GM12878 (cell line): ENCODE results near the gene CDK11B. TPM values are rescaled to one million over a fixed set of nuclear protein-coding genes. Genes with fewer than 3 reads are reported as not detected.

Experiments used
- ATAC-seq: fragments of 200-7000 bp; cut with Tn5 transposase; 3 replicates; pipeline ENCODE4 v1.9.1; 2020; ENCODE audit warnings: mild to moderate bottlenecking, moderate library complexity
- BruUV-seq: library from RNA; stranded (reverse); fragments of 400-500 nt; replicated peaks from 2 replicates; lab custom pipeline; 2021; lab: Mats Ljungman, UMichigan
- CTCF ChIA-PET: fragments of 300-600 bp; sonication (Branson Sonifier 250); formaldehyde crosslinking; extraction: SDS; loops from one replicate; lab custom pipeline; 2021; ENCODE audit warnings: inconsistent platforms; lab: Yijun Ruan, JAX
- POLR2A ChIA-PET: fragments of 350-600 bp; formaldehyde crosslinking; extraction: SDS; loops from one replicate; lab custom pipeline; 2021; ENCODE audit warnings: inconsistent platforms; lab: Charles Lee
- RAD21 ChIA-PET: fragments of 300-600 bp; sonication (Branson Sonifier 250); formaldehyde crosslinking; loops from one replicate; lab custom pipeline; 2023; ENCODE audit warnings: antibody characterized with exemption; ENCODE audit not compliant: unreplicated experiment; lab: Charles Lee
- SMC1A ChIA-PET: fragments of 300-600 bp; sonication (Branson Sonifier 250); formaldehyde crosslinking; loops from one replicate; lab custom pipeline; 2023; ENCODE audit not compliant: unreplicated experiment, uncharacterized antibody; lab: Charles Lee
- DNase-seq: peaks from one replicate; pipeline ENCODE4 v3.0.0-alpha.2; 2011; ENCODE audit warnings: low read depth, low spot score
- FAIRE-seq: peaks from 3 replicates; lab custom pipeline; 2011; peaks lifted over from hg19 to GRCh38; lab: Jason Lieb, UNC
- H2AFZ ChIP-seq: 2 replicates; pipeline ENCODE4 v1.6.0; 2011; ENCODE audit warnings: low read depth, low read length, control low read depth; ENCODE audit not compliant: control insufficient read depth
- H3K27ac ChIP-seq: 2 replicates; pipeline ENCODE4 v1.5.1; 2011; ENCODE audit warnings: control low read depth; ENCODE audit not compliant: control insufficient read depth, insufficient read depth
- H3K27me3 ChIP-seq, 2 experiments: replicated peaks in 1 of 2; 2 replicates each; pipeline versions ENCODE4 v1.6.0 to v1.6.1; 2011; ENCODE audit warnings: low read length in 1 of 2; ENCODE audit not compliant: control insufficient read depth in 2 of 2, insufficient read depth in 2 of 2
- H3K36me3 ChIP-seq, 2 experiments: 2 replicates each; pipeline ENCODE4 v1.5.1; 2011; ENCODE audit warnings: low read length in 1 of 2; ENCODE audit not compliant: control insufficient read depth in 2 of 2, insufficient read depth in 2 of 2
- H3K4me1 ChIP-seq: 2 replicates; pipeline ENCODE4 v1.6.1; 2011; ENCODE audit warnings: mild to moderate bottlenecking, low read length, moderate library complexity, mixed read lengths; ENCODE audit not compliant: control insufficient read depth, insufficient read depth
- H3K4me2 ChIP-seq: 2 replicates; pipeline ENCODE4 v1.6.0; 2011; ENCODE audit warnings: control low read depth; ENCODE audit not compliant: control insufficient read depth, insufficient read depth
- H3K4me3 ChIP-seq: fragments of 200-600 bp; sonication (generic); 2 replicates; pipeline ENCODE4 v1.5.1; 2016
- H3K79me2 ChIP-seq: 2 replicates; pipeline ENCODE4 v1.6.0; 2011; ENCODE audit warnings: low read length; ENCODE audit not compliant: control insufficient read depth, insufficient read depth
- H3K9ac ChIP-seq: 2 replicates; pipeline ENCODE4 v1.8.0; 2011; ENCODE audit warnings: low read length, control low read depth, mixed read lengths; ENCODE audit not compliant: control insufficient read depth, insufficient read depth
- H3K9me3 ChIP-seq: replicated peaks from 3 replicates; pipeline ENCODE4 v1.5.1; 2011; ENCODE audit warnings: mild to moderate bottlenecking, low read length; ENCODE audit not compliant: control insufficient read depth, insufficient read depth
- H4K20me1 ChIP-seq: 2 replicates; pipeline ENCODE4 v1.6.0; 2011; ENCODE audit not compliant: control insufficient read depth, insufficient read depth
- BHLHE40 ChIP-seq, 2 experiments: fragments of 450-650 bp in 1 of 2; IDR thresholded peaks; 2 replicates each; pipeline ENCODE4 v1.6.1; 2011 to 2017; ENCODE audit warnings: low read depth in 2 of 2, borderline replicate concordance in 1 of 2, improper control_type of control experiment in 1 of 2, low read length in 1 of 2, mild to moderate bottlenecking in 1 of 2
- CBX3 ChIP-seq: fragments of 200-600 bp; sonication (generic); IDR thresholded peaks from 2 replicates; pipeline ENCODE4 v1.6.1; 2016; ENCODE audit warnings: low read depth, borderline replicate concordance
- EED ChIP-seq: sonication (generic); IDR thresholded peaks from 2 replicates; pipeline ENCODE4 v1.6.1; 2016; ENCODE audit warnings: antibody characterized with exemption, low read depth
- EP300 ChIP-seq, 2 experiments: fragments of 150-350 bp in 1 of 2; IDR thresholded peaks; 2 replicates each; pipeline ENCODE4 v1.6.1; 2011 to 2012; ENCODE audit warnings: low read depth in 2 of 2, low read length in 2 of 2, borderline replicate concordance in 1 of 2, improper control_type of control experiment in 1 of 2, inconsistent platforms in 1 of 2; ENCODE audit not compliant: control insufficient read depth in 1 of 2
- NFIC ChIP-seq: IDR thresholded peaks from 2 replicates; pipeline ENCODE4 v1.6.1; 2012; ENCODE audit warnings: low read depth, mild to moderate bottlenecking, inconsistent platforms, low read length, moderate library complexity
- PAX5 ChIP-seq: IDR thresholded peaks from 2 replicates; pipeline ENCODE4 v1.6.1; 2011; ENCODE audit warnings: low read depth, low read length, borderline replicate concordance
- SREBF2 ChIP-seq: IDR thresholded peaks from 2 replicates; pipeline ENCODE4 v1.6.1; 2012; ENCODE audit warnings: mild to moderate bottlenecking, low read length
- SUZ12 ChIP-seq: fragments of 200-600 bp; sonication (generic); IDR thresholded peaks from one replicate; pipeline ENCODE4 v1.6.1; 2018; ENCODE audit warnings: antibody characterized with exemption, mild to moderate bottlenecking; ENCODE audit not compliant: unreplicated experiment
- TAF1 ChIP-seq: IDR thresholded peaks from 2 replicates; pipeline ENCODE4 v1.6.1; 2011; ENCODE audit warnings: mild to moderate bottlenecking, low read depth, low read length, borderline replicate concordance
- TCF7 ChIP-seq: IDR thresholded peaks from 2 replicates; pipeline ENCODE4 v1.6.1; 2014; ENCODE audit warnings: antibody characterized with exemption, borderline replicate concordance
- WGBS: methylation state at CpG from one replicate; pipeline ENCODE4 v1.1.6; 2016; ENCODE audit warnings: low lambda C conversion rate; ENCODE audit not compliant: insufficient replicate concordance, insufficient coverage; ENCODE audit errors: missing lambda C conversion rate; 5-methylcytosine and 5-hydroxymethylcytosine counted together
- in situ Hi-C: fragments of 300-500 bp; cut with MboI; formaldehyde crosslinking; loops from 9 replicates; pipeline ENCODE4 v1.14.3; 2018; ENCODE audit warnings: mixed read lengths
- intact Hi-C: fragments of 100-400 bp; cut with micrococcal nuclease; formaldehyde crosslinking; loops from one replicate; pipeline ENCODE4 v1.14.2; 2022; ENCODE audit not compliant: unreplicated experiment
- polyA plus RNA-seq, 11 experiments: library from polyadenylated mRNA; depleted of rRNA in 4 of 11; unstranded in 6 of 11; stranded (reverse) in 5 of 11; fragments of >200 nt; fragmentation: Nextera tagmentation in 4 of 11; fragmentation: Illumina TruSeq in 1 of 11; extraction: Ambion mirVana in 4 of 11; extraction: Trizol in 1 of 11; gene quantifications; 1 replicate in 1 of 11; 2 replicates in 10 of 11; pipeline versions ENCODE4 v1.2.1 to v1.2.3, GENCODE V29; 2011 to 2016; ENCODE audit warnings: inconsistent platforms in 2 of 11, missing spikeins in 2 of 11, low read depth in 1 of 11
- total RNA-seq, 4 experiments: library from RNA; depleted of rRNA in 3 of 4; stranded (reverse); fragments of >200 nt in 3 of 4; fragmentation: Illumina TruSeq in 1 of 4; extraction: Trizol in 1 of 4; gene quantifications; 2 replicates each; pipeline versions ENCODE4 v1.2.1 to v1.2.3, GENCODE V29; 2013 to 2021
- TF ChIP-seq, protein P1 (sequence below): fragments of 150-350 bp; IDR thresholded peaks from 2 replicates; pipeline ENCODE4 v1.6.1; 2016; ENCODE audit warnings: low read depth, low read length
- TF ChIP-seq, protein P2 (sequence below): fragments of 450-650 bp; IDR thresholded peaks from 2 replicates; pipeline ENCODE4 v1.6.1; 2017; ENCODE audit warnings: mild to moderate bottlenecking
- TF ChIP-seq, protein P3 (sequence below), 3 experiments: IDR thresholded peaks in 2 of 3; conservative IDR thresholded peaks in 1 of 3; 2 replicates each; pipeline ENCODE4 v1.5.1; 2011; ENCODE audit warnings: low read depth in 3 of 3, low read length in 3 of 3, mild to moderate bottlenecking in 3 of 3, control low read depth in 2 of 3, moderate library complexity in 2 of 3, inconsistent platforms in 1 of 3, mixed read lengths in 1 of 3; ENCODE audit not compliant: control insufficient read depth in 2 of 3, insufficient read depth in 1 of 3; ENCODE audit errors: extremely low read depth in 1 of 3

Gene CDK11B
- total and polyA plus RNA-seq, 10 of the 15 experiments (the other 5 are each of a cell fraction or from before 2014, with no cell fraction given): 3.2 to 30.9 (median 18.0) TPM

DNA sequence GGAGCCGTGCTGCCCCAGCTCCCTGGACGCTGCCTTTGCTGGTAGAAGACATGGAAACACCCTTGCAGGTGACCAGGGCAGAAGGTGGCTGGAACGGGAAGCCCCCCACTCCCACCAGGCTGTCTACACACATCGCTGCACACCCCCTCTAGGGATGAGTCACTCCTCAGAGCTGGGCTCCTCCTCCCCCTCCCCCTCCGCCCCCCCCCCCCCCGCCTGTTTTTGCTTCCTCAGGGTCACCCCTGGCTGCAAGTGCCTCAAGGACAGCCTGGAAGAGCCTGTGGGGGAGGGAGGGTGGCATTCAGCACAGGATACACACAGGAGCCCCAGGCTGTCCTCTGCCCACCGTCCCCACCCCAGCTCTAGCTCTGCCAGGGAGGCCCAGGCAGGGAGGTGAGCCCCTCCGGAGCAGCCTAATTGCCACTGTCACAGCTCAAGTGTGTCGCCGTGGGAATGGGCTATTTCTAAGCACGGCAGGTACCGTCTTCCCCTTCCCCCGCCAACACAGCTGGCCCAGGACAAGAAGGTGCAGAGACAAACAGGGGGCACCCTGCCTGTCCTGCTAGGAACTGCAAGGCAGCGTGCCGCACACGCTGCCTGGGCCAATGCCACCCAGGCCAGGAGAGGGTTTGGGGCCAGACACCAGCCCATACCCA is 61.4 kb downstream of the CDK11B start:
- BruUV-seq: no TSS peak
- peaks cover 0 to 2% of the 10 kb centered on the region in 2 experiments; a peak in 2 of 4 replicates for H3K27me3 ChIP-seq
- H3K79me2 ChIP-seq: no peaks in the 10 kb centered on the region
- in situ Hi-C loops: no loop called here
- ChIA-PET RAD21 (no interaction called here), CTCF (interaction anchor here (0.8 kb wide), 1 partner anchor 17 kb away, joined by 3 read pairs; no protein-coding TSS in a partner anchor), POLR2A (interaction anchor here (1.1 kb wide), 1 partner anchor 9 kb away, joined by 3 read pairs; no protein-coding TSS in a partner anchor), SMC1A (interaction anchor here (0.7 kb wide), 1 partner anchor 20 kb away, joined by 3 read pairs; no protein-coding TSS in a partner anchor)
- 5% methylated on average over 14 of the region's 16 CpGs for WGBS
- TF ChIP-seq SUZ12: no peak
- TF ChIP-seq NFIC: no peak
- no peak for TF ChIP-seq EP300 (IDR thresholded peaks at IDR 0.05; ENCODE audit: borderline replicate concordance in 1 of 2, control insufficient read depth in 1 of 2, low read depth in 2 of 2, low read length in 2 of 2)
- peak; percentile 52; the same call in 1 of the 2 replicates for TF ChIP-seq EED
- TF ChIP-seq, protein P1, sequence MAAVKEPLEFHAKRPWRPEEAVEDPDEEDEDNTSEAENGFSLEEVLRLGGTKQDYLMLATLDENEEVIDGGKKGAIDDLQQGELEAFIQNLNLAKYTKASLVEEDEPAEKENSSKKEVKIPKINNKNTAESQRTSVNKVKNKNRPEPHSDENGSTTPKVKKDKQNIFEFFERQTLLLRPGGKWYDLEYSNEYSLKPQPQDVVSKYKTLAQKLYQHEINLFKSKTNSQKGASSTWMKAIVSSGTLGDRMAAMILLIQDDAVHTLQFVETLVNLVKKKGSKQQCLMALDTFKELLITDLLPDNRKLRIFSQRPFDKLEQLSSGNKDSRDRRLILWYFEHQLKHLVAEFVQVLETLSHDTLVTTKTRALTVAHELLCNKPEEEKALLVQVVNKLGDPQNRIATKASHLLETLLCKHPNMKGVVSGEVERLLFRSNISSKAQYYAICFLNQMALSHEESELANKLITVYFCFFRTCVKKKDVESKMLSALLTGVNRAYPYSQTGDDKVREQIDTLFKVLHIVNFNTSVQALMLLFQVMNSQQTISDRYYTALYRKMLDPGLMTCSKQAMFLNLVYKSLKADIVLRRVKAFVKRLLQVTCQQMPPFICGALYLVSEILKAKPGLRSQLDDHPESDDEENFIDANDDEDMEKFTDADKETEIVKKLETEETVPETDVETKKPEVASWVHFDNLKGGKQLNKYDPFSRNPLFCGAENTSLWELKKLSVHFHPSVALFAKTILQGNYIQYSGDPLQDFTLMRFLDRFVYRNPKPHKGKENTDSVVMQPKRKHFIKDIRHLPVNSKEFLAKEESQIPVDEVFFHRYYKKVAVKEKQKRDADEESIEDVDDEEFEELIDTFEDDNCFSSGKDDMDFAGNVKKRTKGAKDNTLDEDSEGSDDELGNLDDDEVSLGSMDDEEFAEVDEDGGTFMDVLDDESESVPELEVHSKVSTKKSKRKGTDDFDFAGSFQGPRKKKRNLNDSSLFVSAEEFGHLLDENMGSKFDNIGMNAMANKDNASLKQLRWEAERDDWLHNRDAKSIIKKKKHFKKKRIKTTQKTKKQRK: no peak
- TF ChIP-seq TAF1: no peak
- TF ChIP-seq, protein P2, sequence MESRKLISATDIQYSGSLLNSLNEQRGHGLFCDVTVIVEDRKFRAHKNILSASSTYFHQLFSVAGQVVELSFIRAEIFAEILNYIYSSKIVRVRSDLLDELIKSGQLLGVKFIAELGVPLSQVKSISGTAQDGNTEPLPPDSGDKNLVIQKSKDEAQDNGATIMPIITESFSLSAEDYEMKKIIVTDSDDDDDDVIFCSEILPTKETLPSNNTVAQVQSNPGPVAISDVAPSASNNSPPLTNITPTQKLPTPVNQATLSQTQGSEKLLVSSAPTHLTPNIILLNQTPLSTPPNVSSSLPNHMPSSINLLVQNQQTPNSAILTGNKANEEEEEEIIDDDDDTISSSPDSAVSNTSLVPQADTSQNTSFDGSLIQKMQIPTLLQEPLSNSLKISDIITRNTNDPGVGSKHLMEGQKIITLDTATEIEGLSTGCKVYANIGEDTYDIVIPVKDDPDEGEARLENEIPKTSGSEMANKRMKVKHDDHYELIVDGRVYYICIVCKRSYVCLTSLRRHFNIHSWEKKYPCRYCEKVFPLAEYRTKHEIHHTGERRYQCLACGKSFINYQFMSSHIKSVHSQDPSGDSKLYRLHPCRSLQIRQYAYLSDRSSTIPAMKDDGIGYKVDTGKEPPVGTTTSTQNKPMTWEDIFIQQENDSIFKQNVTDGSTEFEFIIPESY: 0 out of 2 replicates have a peak, but pooled peaks have one; percentile 44
- no peak for TF ChIP-seq CBX3
- TF ChIP-seq BHLHE40 (IDR thresholded peaks at IDR 0.05; ENCODE audit: borderline replicate concordance in 1 of 2, low read depth in 2 of 2, low read length in 1 of 2): peak; percentile 11 to 56; a peak in 1 of 4 replicates
- no peak for TF ChIP-seq TCF7
- TF ChIP-seq SREBF2: no peak
- TF ChIP-seq, protein P3, sequence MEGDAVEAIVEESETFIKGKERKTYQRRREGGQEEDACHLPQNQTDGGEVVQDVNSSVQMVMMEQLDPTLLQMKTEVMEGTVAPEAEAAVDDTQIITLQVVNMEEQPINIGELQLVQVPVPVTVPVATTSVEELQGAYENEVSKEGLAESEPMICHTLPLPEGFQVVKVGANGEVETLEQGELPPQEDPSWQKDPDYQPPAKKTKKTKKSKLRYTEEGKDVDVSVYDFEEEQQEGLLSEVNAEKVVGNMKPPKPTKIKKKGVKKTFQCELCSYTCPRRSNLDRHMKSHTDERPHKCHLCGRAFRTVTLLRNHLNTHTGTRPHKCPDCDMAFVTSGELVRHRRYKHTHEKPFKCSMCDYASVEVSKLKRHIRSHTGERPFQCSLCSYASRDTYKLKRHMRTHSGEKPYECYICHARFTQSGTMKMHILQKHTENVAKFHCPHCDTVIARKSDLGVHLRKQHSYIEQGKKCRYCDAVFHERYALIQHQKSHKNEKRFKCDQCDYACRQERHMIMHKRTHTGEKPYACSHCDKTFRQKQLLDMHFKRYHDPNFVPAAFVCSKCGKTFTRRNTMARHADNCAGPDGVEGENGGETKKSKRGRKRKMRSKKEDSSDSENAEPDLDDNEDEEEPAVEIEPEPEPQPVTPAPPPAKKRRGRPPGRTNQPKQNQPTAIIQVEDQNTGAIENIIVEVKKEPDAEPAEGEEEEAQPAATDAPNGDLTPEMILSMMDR (IDR thresholded peaks at IDR 0.05 in 2 of 3, conservative IDR thresholded peaks at IDR 0.05 in 1 of 3; ENCODE audit: control insufficient read depth in 2 of 3, extremely low read depth in 1 of 3, insufficient read depth in 1 of 3, low read depth in 3 of 3, low read length in 3 of 3): peak in 2 of 3 experiments; percentile 35 to 40; a peak in 2 of 6 replicates
- peak; percentile 47; the same call in 1 of the 2 replicates for TF ChIP-seq PAX5
- H3K27ac ChIP-seq: no peak overlapping the region
- FAIRE-seq (no peak), DNase-seq (no peak), ATAC-seq (peak; percentile 64)
- H3K36me3 ChIP-seq: no peaks in the 10 kb centered on the region
- H2AFZ ChIP-seq: peak overlapping the region; percentile 34; the same call in 1 of the 2 replicates
- no peak overlapping the region for H3K4me3 ChIP-seq
- no peak overlapping the region for H3K9ac ChIP-seq
- peaks cover 25% of the 10 kb centered on the region for H3K4me1 ChIP-seq
- intact Hi-C loops: no loop called here
- H4K20me1 ChIP-seq: no peaks in the 10 kb centered on the region
- no peaks in the 10 kb centered on the region for H3K9me3 ChIP-seq
- peak overlapping the region; percentile 71 for H3K4me2 ChIP-seq
